Stimulated activated memory B cell treated with anti-CD40 and anti-IgM and Interleukin-4, amounts not matched to agents 10 μg/mL and 1 μg/mL and 100 μg/mL, for 72 hours (primary cell): ENCODE results near the gene PSMC1.

Source experiments
- ATAC-seq: fragments of 150-1000 bp; cut with Tn5 transposase; 2 replicates; pipeline ENCODE4 v1.10.0; 2021
- H3K27ac Mint-ChIP-seq: one replicate; pipeline ENCODE4 v1.8.0; 2022; ENCODE audit warnings: mild to moderate bottlenecking, mixed read lengths
- H3K27me3 Mint-ChIP-seq: one replicate; pipeline ENCODE4 v1.8.0; 2022; ENCODE audit warnings: mixed read lengths
- H3K36me3 Mint-ChIP-seq: one replicate; pipeline ENCODE4 v1.8.0; 2022; ENCODE audit warnings: mixed read lengths
- H3K4me1 Mint-ChIP-seq: one replicate; pipeline ENCODE4 v1.8.0; 2022; ENCODE audit warnings: mixed read lengths
- H3K4me3 Mint-ChIP-seq: one replicate; pipeline ENCODE4 v1.8.0; 2022; ENCODE audit warnings: mild to moderate bottlenecking, moderate library complexity, mixed read lengths
- H3K9me3 Mint-ChIP-seq: one replicate; pipeline ENCODE4 v1.8.0; 2022; ENCODE audit warnings: mixed read lengths

The PSMC1 gene

DNA sequence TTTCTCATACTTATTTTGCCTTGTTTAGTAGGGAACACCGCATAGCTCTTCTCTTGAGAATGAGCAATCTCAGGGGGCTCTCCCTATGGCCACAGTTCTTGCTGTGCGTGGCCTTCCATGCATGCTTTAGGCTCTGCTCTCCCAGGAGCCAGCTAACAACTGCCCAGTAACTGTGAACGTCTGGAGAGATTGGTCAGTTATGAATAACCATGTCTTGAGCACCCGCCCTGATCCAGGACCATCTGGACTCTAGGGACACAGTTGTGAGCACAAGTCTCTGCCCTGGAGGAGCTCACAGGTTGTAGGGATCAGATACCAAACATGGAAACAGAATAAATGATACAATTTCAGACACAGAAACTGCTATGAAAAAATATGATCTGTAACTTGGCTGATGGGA, 12.1 kb downstream of the PSMC1 start:
- no peak overlapping the region for H3K4me3 Mint-ChIP-seq
- ATAC-seq: no peak
- H3K4me1 Mint-ChIP-seq: no peaks in the 10 kb centered on the region
- H3K27ac Mint-ChIP-seq: no peak overlapping the region
- no peaks in the 10 kb centered on the region for H3K27me3 Mint-ChIP-seq
- no peaks in the 10 kb centered on the region for H3K9me3 Mint-ChIP-seq
- H3K36me3 Mint-ChIP-seq: peaks cover 65% of the 10 kb centered on the region

GRCh38 chr14:90272523-90272922, 16.2 kb downstream of the PSMC1 start:
- no peak overlapping the region for H3K27ac Mint-ChIP-seq
- ATAC-seq: no peak
- H3K27me3 Mint-ChIP-seq: no peaks in the 10 kb centered on the region
- no peak overlapping the region for H3K4me3 Mint-ChIP-seq
- no peaks in the 10 kb centered on the region for H3K4me1 Mint-ChIP-seq
- H3K9me3 Mint-ChIP-seq: no peaks in the 10 kb centered on the region
- H3K36me3 Mint-ChIP-seq: peaks cover 70% of the 10 kb centered on the region

DNA sequence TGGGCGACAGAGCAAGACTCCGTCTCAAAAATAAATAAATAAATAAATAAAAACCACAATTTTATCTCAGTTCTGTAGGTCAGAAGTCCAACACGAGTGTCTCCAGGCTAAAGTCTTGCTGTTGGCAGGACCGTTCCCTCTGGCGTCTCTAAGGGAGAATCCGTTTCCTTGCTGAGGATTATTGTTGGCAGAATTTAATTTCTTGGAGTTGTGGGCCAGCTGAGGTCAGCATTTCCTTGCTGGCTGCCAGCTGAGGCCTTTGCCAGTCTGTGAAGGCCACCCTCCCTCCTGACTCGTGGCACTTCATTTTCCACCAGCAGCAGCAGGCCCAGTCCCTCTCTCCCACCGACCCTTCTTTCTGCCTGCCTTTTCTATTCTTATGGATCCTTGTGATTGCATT, 17.2 kb downstream of the PSMC1 start:
- no peak overlapping the region for H3K27ac Mint-ChIP-seq
- no peak overlapping the region for H3K4me3 Mint-ChIP-seq
- no peak for ATAC-seq
- H3K4me1 Mint-ChIP-seq: no peaks in the 10 kb centered on the region
- H3K27me3 Mint-ChIP-seq: no peaks in the 10 kb centered on the region
- peaks cover 76% of the 10 kb centered on the region for H3K36me3 Mint-ChIP-seq
- no peaks in the 10 kb centered on the region for H3K9me3 Mint-ChIP-seq

DNA sequence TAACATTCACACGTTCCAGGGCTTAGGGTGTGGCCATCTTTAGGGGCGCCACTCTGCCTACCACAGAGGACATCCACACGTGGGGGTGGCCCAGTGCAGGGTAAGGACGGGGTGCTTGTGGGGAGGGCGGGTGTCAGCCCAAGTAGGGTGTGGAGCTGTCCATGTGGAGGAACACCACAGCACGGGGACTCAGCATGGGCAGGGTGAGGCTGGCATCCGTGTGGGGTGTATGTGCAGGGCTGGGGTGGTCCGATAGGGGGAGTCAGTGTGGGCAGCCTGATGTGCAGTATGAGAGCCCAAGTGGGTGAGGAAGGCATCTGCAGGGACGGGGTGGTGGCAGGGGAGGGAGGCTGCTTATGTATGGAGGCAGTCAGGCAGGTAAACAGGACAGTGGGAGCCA, 17.7 kb downstream of the PSMC1 start:
- no peaks in the 10 kb centered on the region for H3K9me3 Mint-ChIP-seq
- H3K4me3 Mint-ChIP-seq: no peak overlapping the region
- no peaks in the 10 kb centered on the region for H3K4me1 Mint-ChIP-seq
- no peaks in the 10 kb centered on the region for H3K27me3 Mint-ChIP-seq
- peaks cover 75% of the 10 kb centered on the region for H3K36me3 Mint-ChIP-seq
- no peak overlapping the region for H3K27ac Mint-ChIP-seq
- ATAC-seq: peak; percentile 47

DNA sequence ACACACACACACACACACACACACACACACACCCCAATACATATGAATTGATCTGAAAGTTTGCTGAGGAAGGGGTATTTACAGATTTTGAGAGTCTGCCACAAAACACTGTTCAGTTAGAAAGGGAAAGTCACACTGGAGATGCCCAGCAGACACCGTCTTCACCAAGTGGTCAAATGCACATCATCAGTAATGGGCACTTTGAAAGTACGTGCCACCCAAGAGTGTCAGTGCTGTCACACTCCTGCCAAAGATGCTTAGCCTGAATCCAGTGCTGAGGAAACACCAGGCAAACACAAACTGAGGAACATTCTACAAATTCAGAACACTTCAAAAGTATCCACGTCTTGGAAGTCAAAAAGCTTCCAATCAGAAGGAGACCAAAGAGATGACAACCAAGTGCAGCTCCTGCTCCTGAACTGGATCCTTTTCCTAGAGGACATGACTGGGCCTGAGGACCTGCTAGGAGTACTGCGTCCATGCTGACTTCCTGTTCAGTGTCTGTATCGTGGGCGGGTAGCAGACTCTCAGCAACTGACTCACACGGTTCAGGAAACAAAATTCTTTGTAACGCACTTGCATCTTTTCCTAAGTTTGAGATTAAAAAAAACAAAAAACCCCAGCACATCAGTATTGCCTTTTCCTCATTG, 18.6 kb downstream of the PSMC1 start:
- H3K27me3 Mint-ChIP-seq: no peaks in the 10 kb centered on the region
- peaks cover 67% of the 10 kb centered on the region for H3K36me3 Mint-ChIP-seq
- no peaks in the 10 kb centered on the region for H3K4me1 Mint-ChIP-seq
- no peak overlapping the region for H3K27ac Mint-ChIP-seq
- H3K4me3 Mint-ChIP-seq: no peak overlapping the region
- no peaks in the 10 kb centered on the region for H3K9me3 Mint-ChIP-seq
- no peak for ATAC-seq

- Mint-ChIP-seq H3K36me3 (peaks cover 62% of the 10 kb centered on the region), H3K27me3 (no peaks in the 10 kb centered on the region), H3K4me1 (no peaks in the 10 kb centered on the region), H3K9me3 (no peaks in the 10 kb centered on the region), H3K27ac (no peak overlapping the region), H3K4me3 (no peak overlapping the region)
- ATAC-seq: no peak
These were observed 19.1 kb downstream of the PSMC1 start for GRCh38 chr14:90275458-90275814.

DNA sequence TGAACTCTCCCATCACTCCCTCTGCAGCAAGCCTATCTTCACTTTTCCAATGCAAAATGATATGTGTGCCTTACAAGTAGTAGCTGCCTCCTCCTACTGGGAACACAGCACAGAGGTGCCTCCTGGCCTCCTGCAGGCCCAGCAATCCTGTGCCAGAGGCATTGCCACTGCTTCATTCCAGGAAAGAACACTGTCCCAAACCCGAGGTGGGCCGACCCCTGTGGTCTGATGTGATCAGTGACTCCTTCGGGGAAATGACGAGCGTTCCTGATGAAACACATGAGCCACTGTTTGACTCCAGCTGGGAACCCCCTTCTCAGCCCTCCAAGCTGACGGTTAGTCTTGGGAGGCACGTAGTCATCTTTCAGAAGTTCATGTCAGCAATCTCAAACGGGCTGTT, 19.5 kb downstream of the PSMC1 start:
- no peaks in the 10 kb centered on the region for H3K27me3 Mint-ChIP-seq
- no peak for ATAC-seq
- H3K4me1 Mint-ChIP-seq: no peaks in the 10 kb centered on the region
- H3K27ac Mint-ChIP-seq: no peak overlapping the region
- H3K4me3 Mint-ChIP-seq: no peak overlapping the region
- peaks cover 60% of the 10 kb centered on the region for H3K36me3 Mint-ChIP-seq
- no peaks in the 10 kb centered on the region for H3K9me3 Mint-ChIP-seq

DNA sequence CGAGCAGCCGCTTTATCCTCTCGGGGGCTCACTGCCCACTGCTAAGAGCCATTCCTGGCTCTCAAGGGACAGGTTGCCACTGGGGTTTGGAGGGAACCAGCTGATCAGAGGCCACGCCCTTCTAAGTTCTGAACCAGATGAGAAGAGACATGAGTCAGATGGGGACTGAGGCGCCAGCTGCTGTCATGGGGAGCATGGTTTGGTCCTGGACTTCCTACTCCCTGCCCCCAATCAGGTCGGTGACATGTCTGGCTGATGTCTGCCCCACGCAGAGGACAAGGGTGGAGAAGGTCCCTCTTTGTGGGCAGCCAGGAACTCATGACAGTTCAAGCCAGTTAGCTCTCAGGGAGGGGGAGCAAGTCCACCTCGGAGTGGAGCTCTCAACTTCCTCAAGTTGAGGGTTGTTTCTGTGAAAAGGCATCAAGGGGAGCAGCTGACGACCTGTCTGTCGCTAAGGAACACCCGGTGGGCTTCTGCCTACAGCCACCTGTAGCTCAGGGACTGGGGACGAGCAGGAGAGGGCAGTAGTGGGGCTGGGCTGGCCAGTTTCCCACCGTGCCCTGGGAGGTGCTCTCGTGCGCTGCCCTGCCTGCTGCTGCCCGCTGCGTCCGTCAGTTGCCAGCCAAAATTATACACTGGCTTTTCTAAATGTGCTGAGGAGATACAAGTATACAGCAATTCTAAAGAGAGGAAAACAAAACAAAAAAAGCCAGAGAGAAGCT, 20.5 kb downstream of the PSMC1 start:
- H3K36me3 Mint-ChIP-seq: peaks cover 58% of the 10 kb centered on the region
- no peaks in the 10 kb centered on the region for H3K4me1 Mint-ChIP-seq
- no peak overlapping the region for H3K27ac Mint-ChIP-seq
- no peak for ATAC-seq
- H3K4me3 Mint-ChIP-seq: no peak overlapping the region
- no peaks in the 10 kb centered on the region for H3K9me3 Mint-ChIP-seq
- H3K27me3 Mint-ChIP-seq: no peaks in the 10 kb centered on the region

DNA sequence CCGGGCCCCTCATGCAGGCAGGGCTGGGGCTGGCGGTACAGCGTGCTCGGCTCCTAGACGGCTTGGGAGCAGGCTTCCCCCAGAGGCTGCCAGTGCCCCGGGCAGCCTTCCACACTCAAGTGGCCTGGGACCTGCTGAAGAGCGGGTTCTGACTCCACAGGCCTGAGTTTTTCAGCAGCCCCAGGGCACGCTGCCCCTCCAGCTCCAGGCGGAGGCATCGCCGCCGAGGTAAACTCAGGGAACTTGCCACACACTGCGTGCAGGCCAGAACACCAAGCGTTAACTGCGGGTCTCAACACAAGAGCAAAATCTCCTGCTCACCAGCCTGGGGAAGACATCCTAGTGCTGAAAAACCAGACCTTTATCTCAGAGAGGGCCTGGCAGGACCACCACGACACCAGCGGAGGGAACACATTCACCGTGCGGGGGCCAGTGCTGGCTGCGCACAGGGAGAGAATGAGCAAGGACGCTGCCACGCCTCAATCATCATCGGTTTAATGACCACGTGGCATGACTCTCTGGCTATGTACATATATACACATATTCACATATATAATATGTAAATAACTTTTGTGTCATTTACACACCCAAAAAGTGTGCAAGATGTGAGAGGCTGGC, 21.3 kb downstream of the PSMC1 start:
- peaks cover 54% of the 10 kb centered on the region for H3K36me3 Mint-ChIP-seq
- no peak for ATAC-seq
- no peaks in the 10 kb centered on the region for H3K27me3 Mint-ChIP-seq
- H3K4me3 Mint-ChIP-seq: no peak overlapping the region
- H3K4me1 Mint-ChIP-seq: no peaks in the 10 kb centered on the region
- no peak overlapping the region for H3K27ac Mint-ChIP-seq
- H3K9me3 Mint-ChIP-seq: no peaks in the 10 kb centered on the region

GRCh38 chr14:90278199-90279175, 22.1 kb downstream of the PSMC1 start:
- Mint-ChIP-seq H3K36me3 (peaks cover 53% of the 10 kb centered on the region), H3K4me1 (no peaks in the 10 kb centered on the region), H3K9me3 (no peaks in the 10 kb centered on the region), H3K4me3 (no peak overlapping the region), H3K27ac (no peak overlapping the region), H3K27me3 (no peaks in the 10 kb centered on the region)
- no peak for ATAC-seq

- Mint-ChIP-seq H3K27me3 (no peaks in the 10 kb centered on the region), H3K4me3 (no peak overlapping the region), H3K27ac (no peak overlapping the region), H3K36me3 (peaks cover 46% of the 10 kb centered on the region), H3K4me1 (no peaks in the 10 kb centered on the region), H3K9me3 (no peaks in the 10 kb centered on the region)
- no peak for ATAC-seq
These were observed 23.7 kb downstream of the PSMC1 start for GRCh38 chr14:90280096-90280495.

- Mint-ChIP-seq H3K36me3 (peaks cover 44% of the 10 kb centered on the region), H3K27ac (no peak overlapping the region), H3K4me1 (no peaks in the 10 kb centered on the region), H3K27me3 (no peaks in the 10 kb centered on the region), H3K4me3 (no peak overlapping the region), H3K9me3 (no peaks in the 10 kb centered on the region)
- ATAC-seq: no peak
These were observed 24.9 kb downstream of the PSMC1 start for GRCh38 chr14:90281261-90281660.

DNA sequence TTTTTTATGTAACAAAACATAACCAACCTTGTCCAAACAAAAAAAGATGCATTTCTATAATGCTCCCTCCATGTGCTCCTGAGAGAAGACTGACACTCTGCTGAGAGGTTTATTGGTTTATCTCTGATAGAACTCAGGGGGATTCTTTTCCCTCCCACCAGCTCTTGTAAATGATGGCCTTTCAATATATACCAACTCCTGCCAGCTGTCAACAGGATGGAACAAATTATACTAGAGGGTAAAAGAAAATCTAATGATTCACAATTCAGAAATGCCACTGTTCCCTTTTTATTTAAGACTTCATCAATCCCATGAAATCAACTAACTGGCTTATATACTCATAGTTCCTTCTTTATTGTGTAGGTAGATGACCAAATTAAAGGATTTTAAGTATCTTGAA, 25.4 kb downstream of the PSMC1 start:
- H3K36me3 Mint-ChIP-seq: peaks cover 41% of the 10 kb centered on the region
- H3K9me3 Mint-ChIP-seq: no peaks in the 10 kb centered on the region
- H3K27me3 Mint-ChIP-seq: no peaks in the 10 kb centered on the region
- H3K27ac Mint-ChIP-seq: no peak overlapping the region
- no peaks in the 10 kb centered on the region for H3K4me1 Mint-ChIP-seq
- ATAC-seq: no peak
- no peak overlapping the region for H3K4me3 Mint-ChIP-seq

DNA sequence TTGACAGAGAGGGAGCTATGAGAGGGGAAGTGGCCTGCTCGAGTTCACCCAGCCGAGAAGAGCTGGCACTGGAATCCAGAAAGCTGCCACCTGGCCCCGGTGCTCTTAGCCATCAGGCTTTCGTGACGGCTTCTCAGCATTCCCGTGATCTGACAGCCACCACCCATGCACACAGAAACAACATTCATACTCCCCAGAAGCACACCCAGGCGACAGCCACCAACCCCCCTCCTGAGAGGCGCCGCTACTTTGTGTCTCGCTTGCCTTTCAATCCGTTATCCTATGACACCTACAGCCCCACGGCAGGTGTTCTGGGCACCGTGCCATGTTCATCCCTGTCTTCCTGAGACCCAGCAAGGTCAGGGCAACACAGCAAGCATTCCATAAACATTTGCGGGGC, 31.4 kb downstream of the PSMC1 start:
- ATAC-seq: no peak
- no peaks in the 10 kb centered on the region for H3K27me3 Mint-ChIP-seq
- no peak overlapping the region for H3K27ac Mint-ChIP-seq
- H3K4me1 Mint-ChIP-seq: no peaks in the 10 kb centered on the region
- no peaks in the 10 kb centered on the region for H3K9me3 Mint-ChIP-seq
- H3K36me3 Mint-ChIP-seq: peaks cover 57% of the 10 kb centered on the region
- H3K4me3 Mint-ChIP-seq: no peak overlapping the region

DNA sequence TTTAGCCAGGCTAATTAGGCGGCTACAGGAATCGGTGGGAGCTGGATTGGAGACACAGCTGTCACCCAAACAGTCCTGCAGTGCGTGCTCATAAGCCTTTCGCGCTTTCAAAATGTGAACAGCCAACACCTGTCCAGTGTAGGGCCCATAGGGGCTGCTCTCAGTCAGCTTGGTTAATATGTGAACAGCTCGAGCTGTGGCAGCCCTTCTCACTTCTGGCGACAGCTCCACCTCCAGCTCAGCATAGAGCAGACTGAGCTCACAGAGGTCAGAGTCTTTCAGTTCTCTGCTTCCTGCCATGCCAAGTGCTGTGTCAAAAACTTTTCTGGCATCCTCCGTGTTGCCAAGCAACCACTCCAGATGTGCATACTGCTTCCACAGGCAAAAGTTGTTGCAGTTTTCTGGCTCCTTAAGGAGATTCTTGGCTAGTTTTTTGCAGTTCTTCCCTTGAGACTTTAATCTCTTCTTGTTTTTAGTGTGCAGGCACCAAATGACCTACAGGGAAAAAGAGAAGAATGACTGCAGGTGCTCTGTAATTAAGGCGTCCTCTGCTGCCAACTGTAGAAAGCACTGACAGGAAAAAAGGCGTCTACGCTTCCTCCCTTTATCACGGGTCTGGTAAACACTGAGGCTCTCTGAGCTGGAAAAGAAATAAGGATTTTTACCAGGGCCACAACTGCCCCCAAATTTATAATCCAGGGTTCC, 32.5 kb downstream of the PSMC1 start:
- H3K4me3 Mint-ChIP-seq: no peak overlapping the region
- no peaks in the 10 kb centered on the region for H3K9me3 Mint-ChIP-seq
- no peak overlapping the region for H3K27ac Mint-ChIP-seq
- no peak for ATAC-seq
- H3K4me1 Mint-ChIP-seq: no peaks in the 10 kb centered on the region
- peaks cover 54% of the 10 kb centered on the region for H3K36me3 Mint-ChIP-seq
- H3K27me3 Mint-ChIP-seq: no peaks in the 10 kb centered on the region
